ENCODE results near the gene SBK3. TPM values are rescaled to one million over a fixed set of nuclear protein-coding genes. Genes with fewer than 3 reads are reported as not detected.
A peak's percentile ranks its signal among the peaks of the same experiment; 100 is the strongest.

SBK3 gene
- total RNA-seq, 1 experiment from 2014 or later: 0.57 TPM

- intact Hi-C loops (cut with micrococcal nuclease; ENCODE audit: unreplicated experiment): loop anchor here (5.0 to 10.0 kb wide), 2 partner anchors 209 to 362 kb away; no protein-coding TSS in a partner anchor
- TF ChIP-seq, protein P1, sequence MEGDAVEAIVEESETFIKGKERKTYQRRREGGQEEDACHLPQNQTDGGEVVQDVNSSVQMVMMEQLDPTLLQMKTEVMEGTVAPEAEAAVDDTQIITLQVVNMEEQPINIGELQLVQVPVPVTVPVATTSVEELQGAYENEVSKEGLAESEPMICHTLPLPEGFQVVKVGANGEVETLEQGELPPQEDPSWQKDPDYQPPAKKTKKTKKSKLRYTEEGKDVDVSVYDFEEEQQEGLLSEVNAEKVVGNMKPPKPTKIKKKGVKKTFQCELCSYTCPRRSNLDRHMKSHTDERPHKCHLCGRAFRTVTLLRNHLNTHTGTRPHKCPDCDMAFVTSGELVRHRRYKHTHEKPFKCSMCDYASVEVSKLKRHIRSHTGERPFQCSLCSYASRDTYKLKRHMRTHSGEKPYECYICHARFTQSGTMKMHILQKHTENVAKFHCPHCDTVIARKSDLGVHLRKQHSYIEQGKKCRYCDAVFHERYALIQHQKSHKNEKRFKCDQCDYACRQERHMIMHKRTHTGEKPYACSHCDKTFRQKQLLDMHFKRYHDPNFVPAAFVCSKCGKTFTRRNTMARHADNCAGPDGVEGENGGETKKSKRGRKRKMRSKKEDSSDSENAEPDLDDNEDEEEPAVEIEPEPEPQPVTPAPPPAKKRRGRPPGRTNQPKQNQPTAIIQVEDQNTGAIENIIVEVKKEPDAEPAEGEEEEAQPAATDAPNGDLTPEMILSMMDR (IDR thresholded peaks at IDR 0.05; ENCODE audit: unreplicated experiment): no peak
- peak overlapping the region; percentile 39 for H3K4me3 Mint-ChIP-seq (ENCODE audit: low read depth, unreplicated experiment)
- BruUV-seq (replicated peaks): no TSS peak
- DNase-seq: no peak
- H3K9me3 Mint-ChIP-seq (ENCODE audit: low read depth, unreplicated experiment): no peaks in the 10 kb centered on the region
- CTCF ChIA-PET: interaction anchor here (0.6 to 2.0 kb wide), 19 partner anchors 9 to 415 kb away, joined by 3 to 25 read pairs (median 5); partner anchors contain the start of genes FIZ1, ISOC2, NAT14 and ZNF628
- peaks cover 9% of the 10 kb centered on the region for H3K36me3 Mint-ChIP-seq (ENCODE audit: insufficient read depth, unreplicated experiment)
- H3K27me3 Mint-ChIP-seq (ENCODE audit: unreplicated experiment): peaks cover 58% of the 10 kb centered on the region
- H3K4me1 Mint-ChIP-seq (ENCODE audit: low read depth, unreplicated experiment): no peaks in the 10 kb centered on the region
- no peak overlapping the region for H3K27ac Mint-ChIP-seq (ENCODE audit: unreplicated experiment)
Measured at GRCh38 chr19:55504252-55504603, 41.1 kb downstream of the SBK3 start.

GRCh38 chr19:55503502-55504251 is 41.7 kb downstream of the SBK3 start:
- Mint-ChIP-seq H3K9me3 (ENCODE audit: low read depth, unreplicated experiment) (no peaks in the 10 kb centered on the region), H3K27me3 (ENCODE audit: unreplicated experiment) (peaks cover 58% of the 10 kb centered on the region), H3K4me1 (ENCODE audit: low read depth, unreplicated experiment) (no peaks in the 10 kb centered on the region), H3K36me3 (ENCODE audit: insufficient read depth, unreplicated experiment) (peaks cover 9% of the 10 kb centered on the region), H3K27ac (ENCODE audit: unreplicated experiment) (no peak overlapping the region), H3K4me3 (ENCODE audit: low read depth, unreplicated experiment) (peak overlapping the region; percentile 39)
- TF ChIP-seq, protein P1 (IDR thresholded peaks at IDR 0.05; ENCODE audit: unreplicated experiment): peak; percentile 98
- peak; percentile 92 for DNase-seq
- intact Hi-C loops (cut with micrococcal nuclease; ENCODE audit: unreplicated experiment): loop anchor here (1.0 to 10.0 kb wide), 3 partner anchors 35 to 361 kb away; no protein-coding TSS in a partner anchor
- CTCF ChIA-PET: interaction anchor here (0.6 to 2.0 kb wide), 20 partner anchors 9 to 415 kb away, joined by 3 to 25 read pairs (median 5); partner anchors contain the start of genes FIZ1, ISOC2, NAT14 and ZNF628
- no TSS peak for BruUV-seq (replicated peaks)

DNA sequence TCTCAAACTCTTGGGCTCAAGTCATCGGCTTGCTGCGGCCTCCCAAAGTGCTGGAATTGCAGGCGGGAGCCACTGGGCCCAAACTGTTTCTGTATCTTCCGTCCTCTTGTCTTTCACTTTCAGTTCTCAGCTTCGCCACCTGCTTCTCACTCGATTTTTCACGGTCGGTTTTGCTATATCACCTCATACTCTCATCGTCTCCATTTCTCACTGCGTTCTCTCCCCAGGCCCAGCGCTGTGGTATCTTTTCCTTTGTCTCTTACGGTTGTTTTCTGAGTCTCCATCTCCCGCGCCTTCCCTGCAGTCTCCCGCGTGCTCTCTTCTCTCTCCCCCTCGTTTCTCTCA is 42.2 kb downstream of the SBK3 start:
- no peak for DNase-seq
- H3K9me3 Mint-ChIP-seq (ENCODE audit: low read depth, unreplicated experiment): no peaks in the 10 kb centered on the region
- H3K36me3 Mint-ChIP-seq (ENCODE audit: insufficient read depth, unreplicated experiment): peaks cover 9% of the 10 kb centered on the region
- no peaks in the 10 kb centered on the region for H3K4me1 Mint-ChIP-seq (ENCODE audit: low read depth, unreplicated experiment)
- intact Hi-C loops (cut with micrococcal nuclease; ENCODE audit: unreplicated experiment): loop anchor here (1.0 to 10.0 kb wide), 3 partner anchors 35 to 361 kb away; no protein-coding TSS in a partner anchor
- BruUV-seq (replicated peaks): no TSS peak
- CTCF ChIA-PET: interaction anchor here (1.4 to 2.0 kb wide), 3 partner anchors 18 to 362 kb away, joined by 8 to 25 read pairs (median 17); partner anchors contain the start of gene NAT14
- H3K4me3 Mint-ChIP-seq (ENCODE audit: low read depth, unreplicated experiment): no peak overlapping the region
- TF ChIP-seq, protein P1 (IDR thresholded peaks at IDR 0.05; ENCODE audit: unreplicated experiment): no peak
- H3K27me3 Mint-ChIP-seq (ENCODE audit: unreplicated experiment): peaks cover 57% of the 10 kb centered on the region
- H3K27ac Mint-ChIP-seq (ENCODE audit: unreplicated experiment): no peak overlapping the region

DNA sequence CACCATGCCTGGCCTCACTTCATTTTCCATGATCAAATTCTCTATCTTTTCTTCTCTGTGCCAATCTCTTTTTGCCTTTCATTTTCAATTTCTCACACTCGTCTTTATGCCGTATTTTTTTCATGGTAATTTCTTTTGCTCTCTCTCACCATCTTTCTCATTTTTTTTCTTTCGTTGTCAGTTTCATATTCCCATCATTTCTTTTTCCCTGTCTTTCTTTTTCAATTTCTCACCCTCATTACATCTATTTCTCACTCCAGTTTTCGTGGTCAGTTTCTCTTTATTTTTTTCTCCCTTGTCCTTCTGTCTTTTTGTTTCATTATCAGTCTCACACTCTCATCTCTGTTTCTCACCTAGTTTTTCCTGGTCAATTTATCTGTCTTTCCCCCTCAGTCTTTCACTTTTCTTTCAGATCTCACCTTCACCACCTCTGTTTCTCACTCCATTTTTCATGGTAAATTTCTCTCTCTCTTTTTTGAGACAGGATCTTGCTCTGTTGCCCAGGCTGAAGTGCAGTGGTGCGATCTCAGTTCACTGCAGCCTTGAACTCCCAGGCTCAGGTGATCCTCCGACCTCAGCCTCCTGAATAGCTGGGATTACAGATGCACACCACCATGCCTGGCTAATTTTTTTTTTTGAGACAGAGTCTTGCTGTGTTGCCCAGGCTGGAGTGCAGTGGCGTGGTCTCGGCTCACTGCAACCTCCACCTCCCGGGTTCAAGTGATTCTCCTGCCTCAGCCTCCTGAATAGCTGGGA is 43.0 kb downstream of the SBK3 start:
- DNase-seq: no peak
- CTCF ChIA-PET: no interaction called here
- TF ChIP-seq, protein P1 (IDR thresholded peaks at IDR 0.05; ENCODE audit: unreplicated experiment): no peak
- Mint-ChIP-seq H3K4me1 (ENCODE audit: low read depth, unreplicated experiment) (no peaks in the 10 kb centered on the region), H3K36me3 (ENCODE audit: insufficient read depth, unreplicated experiment) (peaks cover 9% of the 10 kb centered on the region), H3K9me3 (ENCODE audit: low read depth, unreplicated experiment) (no peaks in the 10 kb centered on the region), H3K4me3 (ENCODE audit: low read depth, unreplicated experiment) (no peak overlapping the region), H3K27me3 (ENCODE audit: unreplicated experiment) (peaks cover 57% of the 10 kb centered on the region), H3K27ac (ENCODE audit: unreplicated experiment) (no peak overlapping the region)
- no TSS peak for BruUV-seq (replicated peaks)
- intact Hi-C loops (cut with micrococcal nuclease; ENCODE audit: unreplicated experiment): loop anchor here (5.0 to 10.0 kb wide), 2 partner anchors 208 to 360 kb away; no protein-coding TSS in a partner anchor

Data from Calu3 (cell line).